Astrocyte of the cerebellum (primary cell): ENCODE measurements around the gene DLD.

Experiments
- DNase-seq: peaks from one replicate; pipeline ENCODE4 v3.0.0-alpha.2; 2011; ENCODE audit warnings: low read depth
- H3K4me3 ChIP-seq: 2 replicates; pipeline ENCODE4 v1.5.1; 2011; ENCODE audit warnings: mild to moderate bottlenecking, low read depth, low read length, moderate library complexity
- in situ Hi-C: cut with HindIII; loops from 2 replicates; pipeline ENCODE4 v1.10.0; 2017; ENCODE audit warnings: low sequenced_read_pairs
- TF ChIP-seq, protein P1 (sequence below): IDR thresholded peaks from 2 replicates; pipeline ENCODE4 v1.5.1; 2012; ENCODE audit warnings: low read length, low read depth, moderate library complexity, mild to moderate bottlenecking; ENCODE audit errors: missing control alignments

DLD gene

GRCh38 chr7:107922886-107923285 is 31.9 kb downstream of the DLD start:
- in situ Hi-C loops = no loop called here

DNA sequence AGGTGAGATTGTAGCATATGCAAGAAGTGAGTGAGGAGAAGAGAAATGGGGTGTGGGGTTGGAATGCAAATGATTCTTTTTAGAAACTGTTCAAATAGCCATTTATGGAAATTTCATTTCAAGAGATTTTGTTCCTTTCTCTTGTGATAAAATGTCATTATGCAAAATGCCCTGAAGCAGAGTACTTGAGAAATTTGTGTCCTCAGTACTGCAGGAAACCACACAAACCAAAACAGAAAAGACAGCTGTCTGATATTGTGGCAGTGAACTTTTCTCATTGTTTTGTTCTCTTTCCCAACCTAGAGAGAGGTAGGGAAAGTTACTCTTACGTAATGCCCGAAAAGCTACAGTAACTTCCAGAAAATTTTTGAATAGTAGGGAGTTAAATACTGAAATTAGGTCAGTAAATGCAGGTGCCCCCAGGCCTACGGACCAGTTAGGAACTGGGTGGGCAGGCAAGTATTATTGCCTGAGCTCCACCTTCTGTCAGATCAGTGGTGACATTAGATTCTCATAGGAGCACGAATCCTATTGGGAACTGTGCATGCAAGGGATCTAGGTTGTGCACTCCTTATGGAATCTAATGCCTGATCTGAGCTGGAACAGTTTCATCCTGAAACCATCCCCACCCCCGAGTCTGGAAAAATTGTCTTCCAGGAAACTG is 34.0 kb downstream of the DLD start:
- H3K4me3 ChIP-seq = no peak overlapping the region
- no peak for DNase-seq
- TF ChIP-seq, protein P1, sequence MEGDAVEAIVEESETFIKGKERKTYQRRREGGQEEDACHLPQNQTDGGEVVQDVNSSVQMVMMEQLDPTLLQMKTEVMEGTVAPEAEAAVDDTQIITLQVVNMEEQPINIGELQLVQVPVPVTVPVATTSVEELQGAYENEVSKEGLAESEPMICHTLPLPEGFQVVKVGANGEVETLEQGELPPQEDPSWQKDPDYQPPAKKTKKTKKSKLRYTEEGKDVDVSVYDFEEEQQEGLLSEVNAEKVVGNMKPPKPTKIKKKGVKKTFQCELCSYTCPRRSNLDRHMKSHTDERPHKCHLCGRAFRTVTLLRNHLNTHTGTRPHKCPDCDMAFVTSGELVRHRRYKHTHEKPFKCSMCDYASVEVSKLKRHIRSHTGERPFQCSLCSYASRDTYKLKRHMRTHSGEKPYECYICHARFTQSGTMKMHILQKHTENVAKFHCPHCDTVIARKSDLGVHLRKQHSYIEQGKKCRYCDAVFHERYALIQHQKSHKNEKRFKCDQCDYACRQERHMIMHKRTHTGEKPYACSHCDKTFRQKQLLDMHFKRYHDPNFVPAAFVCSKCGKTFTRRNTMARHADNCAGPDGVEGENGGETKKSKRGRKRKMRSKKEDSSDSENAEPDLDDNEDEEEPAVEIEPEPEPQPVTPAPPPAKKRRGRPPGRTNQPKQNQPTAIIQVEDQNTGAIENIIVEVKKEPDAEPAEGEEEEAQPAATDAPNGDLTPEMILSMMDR = no peak
- in situ Hi-C loops = no loop called here

More at GRCh38 chr7:107922886-107923285, 31.9 kb downstream of the DLD start:
- no peak for DNase-seq
- TF ChIP-seq, protein P1 = no peak
- H3K4me3 ChIP-seq = no peak overlapping the region

GRCh38 chr7:107926481-107926880 is 35.5 kb downstream of the DLD start:
- in situ Hi-C loops = no loop called here
- TF ChIP-seq, protein P1 = no peak

GRCh38 chr7:107931740-107932515 is 40.9 kb downstream of the DLD start:
- TF ChIP-seq, protein P1 = no peak
- no peak for DNase-seq
- in situ Hi-C loops = loop anchor here (5.0 kb wide), 1 partner anchor 50 kb away; no protein-coding TSS in a partner anchor
- H3K4me3 ChIP-seq = no peak overlapping the region

More at GRCh38 chr7:107926481-107926880, 35.5 kb downstream of the DLD start:
- no peak overlapping the region for H3K4me3 ChIP-seq
- DNase-seq = no peak

DNA sequence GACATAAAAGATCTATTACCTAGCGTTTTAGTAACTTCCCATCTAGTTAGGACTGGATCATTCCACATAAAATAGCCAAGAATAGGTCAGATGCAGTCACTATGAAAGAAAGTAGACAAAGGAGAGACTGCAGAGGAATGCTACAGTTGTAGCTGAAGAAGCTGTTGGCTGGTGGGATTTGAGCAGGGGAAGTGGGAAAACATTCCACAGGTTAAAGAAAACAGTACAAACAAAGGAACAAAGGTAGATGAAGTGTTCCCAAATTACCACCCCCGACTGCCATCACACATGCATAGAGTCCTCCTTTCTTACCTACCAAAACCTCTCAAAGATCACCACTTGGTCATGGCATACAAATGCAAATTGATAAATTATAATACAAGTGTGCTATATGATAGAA is 41.8 kb downstream of the DLD start:
- DNase-seq = no peak

GRCh38 chr7:107933386-107934013 is 42.5 kb downstream of the DLD start:
- in situ Hi-C loops = loop anchor here (5.0 kb wide), 1 partner anchor 49 kb away; no protein-coding TSS in a partner anchor
- DNase-seq = no peak
- H3K4me3 ChIP-seq = no peak overlapping the region
- TF ChIP-seq, protein P1 = no peak

More for the DNA sequence above, 41.8 kb downstream of the DLD start:
- no peak overlapping the region for H3K4me3 ChIP-seq
- in situ Hi-C loops = loop anchor here (5.0 kb wide), 1 partner anchor 49 kb away; no protein-coding TSS in a partner anchor
- TF ChIP-seq, protein P1 = no peak
